Vagina (tissue), 1 donor: ENCODE data around the gene CD200R1L. TPM values are rescaled to one million over a fixed set of nuclear protein-coding genes. Genes with fewer than 3 reads are reported as not detected.

ENCODE experiments used
- total RNA-seq: library from RNA; depleted of rRNA; stranded (reverse); fragments of >200 nt; gene quantifications from one replicate; pipeline ENCODE4 v1.2.3, GENCODE V29; 2016

CD200R1L gene
- total RNA-seq, 1 donor from 2014 or later, result not detected

Other genes with a start within 250 kb of the CD200R1L start
- gene CCDC80, start 205.7 kb downstream of the CD200R1L start, total RNA-seq, result 51.6 TPM
- 0.49 TPM for gene CD200R1, start 128.2 kb upstream of the CD200R1L start, total RNA-seq
- gene GTPBP8, start 144.1 kb upstream of the CD200R1L start, total RNA-seq, result 19.2 TPM